A549 (cell line): ENCODE data around the gene FSTL5. TPM values are rescaled to one million over a fixed set of nuclear protein-coding genes. Genes with fewer than 3 reads are reported as not detected.
A peak's percentile ranks its signal among the peaks of the same experiment; 100 is the strongest.

Experiments used
- ATAC-seq, 2 experiments: fragments of 200-7000 bp in 1 of 2; fragments of >200 bp in 1 of 2; cut with Nextera tagmentation in 1 of 2; cut with Tn5 transposase in 1 of 2; 3 replicates each; pipeline versions ENCODE4 v1.8.0 to v1.9.1; 2018 to 2020; ENCODE audit warnings: mild to moderate bottlenecking in 1 of 2, moderate library complexity in 1 of 2
- CTCF ChIA-PET: fragments of 300-600 bp; sonication (Branson Sonifier 250); formaldehyde crosslinking; extraction: SDS; loops from one replicate; lab custom pipeline; 2021; ENCODE audit warnings: antibody characterized with exemption, inconsistent platforms; lab: Yijun Ruan, JAX
- POLR2A ChIA-PET: fragments of 350-600 bp; formaldehyde crosslinking; extraction: SDS; loops from one replicate; lab custom pipeline; 2021; ENCODE audit warnings: antibody characterized with exemption, inconsistent platforms; lab: Yijun Ruan, JAX
- DNase-seq, 2 experiments: peaks; one replicate each; pipeline versions ENCODE4 v3.0.0 to v3.0.0-alpha.2; 2011 to 2016; ENCODE audit warnings: low read depth in 1 of 2, low spot score in 1 of 2
- FAIRE-seq: peaks from 2 replicates; lab custom pipeline; 2011; peaks lifted over from hg19 to GRCh38; lab: Jason Lieb, UNC
- H3K27ac ChIP-seq, 2 experiments: fragments of >200 bp; sonication (Bioruptor Twin); formaldehyde crosslinking; 3 replicates each; pipeline ENCODE4 v1.5.1; 2016 to 2017
- H3K4me1 ChIP-seq: fragments of >200 bp; sonication (Bioruptor Twin); formaldehyde crosslinking; 3 replicates; pipeline ENCODE4 v1.6.1; 2016
- H3K4me2 ChIP-seq: fragments of >200 bp; sonication (Bioruptor Twin); formaldehyde crosslinking; 3 replicates; pipeline ENCODE4 v1.6.1; 2016
- H3K4me3 ChIP-seq: fragments of >200 bp; sonication (Bioruptor Twin); formaldehyde crosslinking; 3 replicates; pipeline ENCODE4 v1.5.1; 2016
- H3K9me3 ChIP-seq: fragments of >200 bp; sonication (Bioruptor Twin); formaldehyde crosslinking; 3 replicates; pipeline ENCODE4 v1.6.1; 2016
- CTCF ChIP-seq: fragments of >200 bp; sonication (Bioruptor Twin); formaldehyde crosslinking; IDR thresholded peaks from 3 replicates; pipeline ENCODE4 v1.5.1; 2016
- EHF ChIP-seq: fragments of 250-450 bp; sonication (Bioruptor Pico); IDR thresholded peaks from 2 replicates; pipeline ENCODE4 v1.5.0; 2020; ENCODE audit warnings: mild to moderate bottlenecking
- EP300 ChIP-seq, 2 experiments: fragments of >200 bp; sonication (Bioruptor Twin); formaldehyde crosslinking; IDR thresholded peaks; 2 replicates in 1 of 2; 3 replicates in 1 of 2; pipeline ENCODE4 v1.6.1; 2016 to 2017
- FOXS1 ChIP-seq: fragments of 250-450 bp; sonication (Bioruptor Pico); IDR thresholded peaks from 2 replicates; pipeline ENCODE4 v1.5.0; 2020; ENCODE audit warnings: mild to moderate bottlenecking, moderate library complexity
- HOXA7 ChIP-seq: fragments of 250-450 bp; sonication (Bioruptor Pico); IDR thresholded peaks from 2 replicates; pipeline ENCODE4 v1.5.0; 2020; ENCODE audit warnings: mild to moderate bottlenecking, moderate library complexity
- JUN ChIP-seq, 2 experiments: fragments of >200 bp; sonication (Bioruptor Twin); formaldehyde crosslinking; IDR thresholded peaks; 2 replicates in 1 of 2; 3 replicates in 1 of 2; pipeline ENCODE4 v1.6.1; 2016 to 2017
- MAZ ChIP-seq: fragments of 150-350 bp; IDR thresholded peaks from 2 replicates; pipeline ENCODE4 v1.6.1; 2014; ENCODE audit warnings: antibody characterized with exemption, low read depth, low read length, borderline replicate concordance
- NFE2L2 ChIP-seq: fragments of 150-350 bp; conservative IDR thresholded peaks from 2 replicates; pipeline ENCODE4 v1.6.1; 2014; ENCODE audit warnings: low read length
- NPAS2 ChIP-seq: fragments of 250-450 bp; sonication (Bioruptor Pico); IDR thresholded peaks from 2 replicates; pipeline ENCODE4 v1.8.0; 2022; ENCODE audit warnings: mild to moderate bottlenecking, moderate library complexity, borderline replicate concordance
- POLR2A ChIP-seq: IDR thresholded peaks from 2 replicates; pipeline ENCODE4 v1.6.1; 2012; ENCODE audit warnings: mild to moderate bottlenecking, low read length
- SMC3 ChIP-seq: fragments of >200 bp; sonication (Bioruptor Twin); formaldehyde crosslinking; IDR thresholded peaks from 3 replicates; pipeline ENCODE4 v1.6.1; 2018; ENCODE audit warnings: inconsistent platforms
- SREBF2 ChIP-seq: fragments of 450-650 bp; IDR thresholded peaks from 2 replicates; pipeline ENCODE4 v1.6.1; 2014; ENCODE audit warnings: mild to moderate bottlenecking, moderate library complexity
- TFCP2L1 ChIP-seq: fragments of 250-450 bp; sonication (Bioruptor Pico); IDR thresholded peaks from 2 replicates; pipeline ENCODE4 v1.5.0; 2021; ENCODE audit warnings: mild to moderate bottlenecking
- TP53 ChIP-seq: fragments of 250-450 bp; sonication (Bioruptor Pico); IDR thresholded peaks from 2 replicates; pipeline ENCODE4 v1.5.0; 2021; ENCODE audit warnings: mild to moderate bottlenecking, moderate library complexity
- USF2 ChIP-seq: fragments of 450-650 bp; IDR thresholded peaks from 2 replicates; pipeline ENCODE4 v1.6.1; 2014; ENCODE audit warnings: antibody characterized with exemption
- WGBS: methylation state at CpG from one replicate; pipeline ENCODE4 v1.1.6; 2017; ENCODE audit errors: missing lambda C conversion rate; 5-methylcytosine and 5-hydroxymethylcytosine counted together
- polyA plus RNA-seq, 4 experiments: library from polyadenylated mRNA; depleted of rRNA in 3 of 4; stranded (reverse); fragments of >200 nt; fragmentation: RNase III in 1 of 4; extraction: RNeasy Plus Mini Kit Qiagen cat#74134 plus additional on column Dnase treatment in 1 of 4; gene quantifications; 2 replicates in 3 of 4; 3 replicates in 1 of 4; pipeline ENCODE4 v1.2.3, GENCODE V29; 2011 to 2017
- TF ChIP-seq, protein P1 (sequence below): fragments of >200 bp; sonication (Bioruptor Twin); formaldehyde crosslinking; IDR thresholded peaks from 2 replicates; pipeline ENCODE4 v1.6.1; 2016
- TF ChIP-seq, protein P2 (sequence below): fragments of 250-450 bp; sonication (Bioruptor Pico); IDR thresholded peaks from 2 replicates; pipeline ENCODE4 v1.5.0; 2021; ENCODE audit warnings: mild to moderate bottlenecking, moderate library complexity, borderline replicate concordance
- TF ChIP-seq, protein P3 (sequence below): IDR thresholded peaks from 2 replicates; pipeline ENCODE4 v1.6.1; 2012
- TF ChIP-seq, protein P4 (sequence below): fragments of 150-350 bp; IDR thresholded peaks from 2 replicates; pipeline ENCODE4 v1.6.1; 2014; ENCODE audit warnings: low read depth, mild to moderate bottlenecking, low read length

The FSTL5 gene
- polyA plus RNA-seq, 2 of the 4 experiments (the other 2 are of a cell fraction): 0.06 to 0.10 TPM

GRCh38 chr4:161642708-161643107 is 521.1 kb downstream of the FSTL5 start:
- no peaks in the 10 kb centered on the region for H3K4me1 ChIP-seq
- FAIRE-seq (no peak), ATAC-seq (no peak), DNase-seq (no peak)
- 35% methylated on average over 1 of the region's 1 CpG for WGBS
- TF ChIP-seq HOXA7 (CRISPR knock-in tag): no peak
- no peak for TF ChIP-seq SMC3
- peak; percentile 14; the same call in 1 of the 3 replicates for TF ChIP-seq CTCF
- no peak overlapping the region for H3K4me2 ChIP-seq
- ChIA-PET POLR2A (no interaction called here), CTCF (no interaction called here)
- H3K9me3 ChIP-seq: no peaks in the 10 kb centered on the region
- no peak overlapping the region for H3K4me3 ChIP-seq
- H3K27ac ChIP-seq: no peak overlapping the region

DNA sequence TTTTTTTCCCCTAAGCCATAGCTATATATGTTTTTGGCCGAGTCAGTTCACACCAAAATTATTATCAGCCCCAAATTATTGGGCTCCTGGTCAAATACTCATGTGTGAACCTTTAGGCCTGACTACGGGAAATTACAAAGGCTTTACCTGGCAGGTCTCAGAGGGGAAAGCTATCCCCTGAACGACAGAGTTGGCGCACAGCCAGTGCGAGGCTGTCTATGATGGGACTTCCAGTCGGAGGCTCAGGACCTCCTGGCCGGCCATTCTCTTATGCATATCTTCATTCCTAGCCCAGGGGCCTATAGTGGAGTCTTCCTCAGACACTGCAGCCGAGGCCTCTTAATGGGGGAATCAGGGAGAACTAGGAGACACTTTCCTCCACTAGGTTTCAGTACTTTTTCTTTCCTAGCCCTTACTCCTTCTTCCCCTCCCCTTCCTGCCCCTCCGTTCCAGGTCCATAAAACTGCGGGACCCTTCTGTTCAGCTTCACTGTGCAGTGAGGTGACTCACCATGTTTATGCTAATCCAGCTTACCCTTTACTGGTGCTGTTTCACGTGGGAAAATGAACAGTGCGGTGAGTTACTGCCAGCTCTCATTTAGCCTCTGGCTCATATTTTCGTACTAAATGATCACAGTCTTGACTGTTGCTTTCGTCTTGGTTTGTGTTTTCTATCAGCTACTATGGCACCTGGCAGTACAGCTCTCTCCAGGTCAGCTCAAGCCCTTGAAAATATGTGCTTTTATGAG is 533.9 kb downstream of the FSTL5 start:
- Histone ChIP-seq H3K4me2 (no peak overlapping the region), H3K9me3 (no peaks in the 10 kb centered on the region), H3K27ac (no peak overlapping the region), H3K4me3 (no peak overlapping the region), H3K4me1 (no peaks in the 10 kb centered on the region)
- ChIA-PET POLR2A (no interaction called here), CTCF (no interaction called here)
- no peak for FAIRE-seq
- no peak for DNase-seq
- no peak for ATAC-seq
- TF ChIP-seq TFCP2L1 (CRISPR knock-in tag) (no peak), POLR2A (no peak), USF2 (no peak), CTCF (no peak), EP300 (IDR thresholded peaks at IDR 0.05) (no peak), NPAS2 (no peak), NFE2L2 (no peak), SREBF2 (no peak)
- TF ChIP-seq, protein P1, sequence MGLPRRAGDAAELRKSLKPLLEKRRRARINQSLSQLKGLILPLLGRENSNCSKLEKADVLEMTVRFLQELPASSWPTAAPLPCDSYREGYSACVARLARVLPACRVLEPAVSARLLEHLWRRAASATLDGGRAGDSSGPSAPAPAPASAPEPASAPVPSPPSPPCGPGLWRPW: no peak
- WGBS: 60% methylated on average over 9 of the region's 14 CpGs

DNA sequence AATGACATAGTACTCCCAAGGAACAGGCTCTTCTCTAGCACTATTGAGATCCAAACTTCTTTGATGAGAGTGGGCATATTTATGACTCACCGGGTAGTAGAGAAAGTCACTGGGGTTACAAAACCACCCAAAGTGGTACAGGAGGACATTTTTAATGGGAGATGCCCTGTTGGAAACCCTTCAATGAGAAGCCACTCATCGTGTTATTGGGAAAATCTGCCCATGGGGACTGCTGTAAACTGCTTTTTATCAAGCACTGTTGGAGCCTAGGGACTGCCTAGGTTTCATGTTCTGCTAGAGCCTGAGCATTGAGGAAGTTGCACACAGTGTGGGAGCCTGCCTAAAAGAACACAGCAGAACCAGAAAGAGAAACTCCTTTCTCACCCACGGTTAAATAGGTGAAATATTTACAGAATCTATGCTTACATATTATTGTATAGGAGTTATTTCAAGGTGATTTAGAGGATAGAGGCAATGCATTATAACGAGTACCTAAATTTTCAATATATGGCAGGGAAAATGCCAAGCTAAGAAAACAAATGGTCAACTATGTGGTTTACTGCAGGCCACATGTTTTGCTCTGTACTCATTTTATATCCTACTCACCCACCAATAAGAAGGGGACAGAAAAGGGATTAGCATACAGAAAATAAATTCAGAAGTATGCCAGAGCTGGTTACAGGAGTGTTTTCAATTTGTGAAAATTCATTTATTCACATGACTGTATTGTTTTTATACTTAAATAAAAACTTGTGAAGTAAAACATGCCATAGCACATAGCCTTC is 559.1 kb downstream of the FSTL5 start:
- FAIRE-seq (no peak), ATAC-seq (no peak), DNase-seq (no peak)
- no peaks in the 10 kb centered on the region for H3K4me1 ChIP-seq
- no peak overlapping the region for H3K4me3 ChIP-seq
- no peaks in the 10 kb centered on the region for H3K9me3 ChIP-seq
- no peak overlapping the region for H3K4me2 ChIP-seq
- CTCF ChIA-PET: interaction anchor here (1.4 kb wide), 1 partner anchor 20 kb away, joined by 3 read pairs; no protein-coding TSS in a partner anchor
- POLR2A ChIA-PET: no interaction called here
- 17% methylated on average over 4 of the region's 4 CpGs for WGBS
- H3K27ac ChIP-seq: no peak overlapping the region
- TF ChIP-seq MAZ: no peak
- TF ChIP-seq, protein P2, sequence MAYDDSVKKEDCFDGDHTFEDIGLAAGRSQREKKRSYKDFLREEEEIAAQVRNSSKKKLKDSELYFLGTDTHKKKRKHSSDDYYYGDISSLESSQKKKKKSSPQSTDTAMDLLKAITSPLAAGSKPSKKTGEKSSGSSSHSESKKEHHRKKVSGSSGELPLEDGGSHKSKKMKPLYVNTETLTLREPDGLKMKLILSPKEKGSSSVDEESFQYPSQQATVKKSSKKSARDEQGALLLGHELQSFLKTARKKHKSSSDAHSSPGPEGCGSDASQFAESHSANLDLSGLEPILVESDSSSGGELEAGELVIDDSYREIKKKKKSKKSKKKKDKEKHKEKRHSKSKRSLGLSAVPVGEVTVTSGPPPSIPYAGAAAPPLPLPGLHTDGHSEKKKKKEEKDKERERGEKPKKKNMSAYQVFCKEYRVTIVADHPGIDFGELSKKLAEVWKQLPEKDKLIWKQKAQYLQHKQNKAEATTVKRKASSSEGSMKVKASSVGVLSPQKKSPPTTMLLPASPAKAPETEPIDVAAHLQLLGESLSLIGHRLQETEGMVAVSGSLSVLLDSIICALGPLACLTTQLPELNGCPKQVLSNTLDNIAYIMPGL (CRISPR knock-in tag): no peak
- TF ChIP-seq EHF (CRISPR knock-in tag): no peak
- TF ChIP-seq, protein P3, sequence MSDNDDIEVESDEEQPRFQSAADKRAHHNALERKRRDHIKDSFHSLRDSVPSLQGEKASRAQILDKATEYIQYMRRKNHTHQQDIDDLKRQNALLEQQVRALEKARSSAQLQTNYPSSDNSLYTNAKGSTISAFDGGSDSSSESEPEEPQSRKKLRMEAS: no peak
- TF ChIP-seq, protein P4, sequence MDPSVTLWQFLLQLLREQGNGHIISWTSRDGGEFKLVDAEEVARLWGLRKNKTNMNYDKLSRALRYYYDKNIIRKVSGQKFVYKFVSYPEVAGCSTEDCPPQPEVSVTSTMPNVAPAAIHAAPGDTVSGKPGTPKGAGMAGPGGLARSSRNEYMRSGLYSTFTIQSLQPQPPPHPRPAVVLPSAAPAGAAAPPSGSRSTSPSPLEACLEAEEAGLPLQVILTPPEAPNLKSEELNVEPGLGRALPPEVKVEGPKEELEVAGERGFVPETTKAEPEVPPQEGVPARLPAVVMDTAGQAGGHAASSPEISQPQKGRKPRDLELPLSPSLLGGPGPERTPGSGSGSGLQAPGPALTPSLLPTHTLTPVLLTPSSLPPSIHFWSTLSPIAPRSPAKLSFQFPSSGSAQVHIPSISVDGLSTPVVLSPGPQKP: no peak
- TF ChIP-seq TP53 (CRISPR knock-in tag): no peak
- no peak for TF ChIP-seq FOXS1
- TF ChIP-seq CTCF: no peak
- no peak for TF ChIP-seq JUN (IDR thresholded peaks at IDR 0.05)
